MM.1S (cell line): ENCODE measurements around the gene CACNG4.

Experiments used
- DNase-seq: peaks from one replicate; pipeline ENCODE4 v3.0.0-alpha.2; 2015
- H2AFZ ChIP-seq: fragments of 300-600 bp; sonication (generic); 2 replicates; pipeline ENCODE4 v1.6.0; 2016; ENCODE audit warnings: antibody characterized with exemption, low read length
- H3F3A ChIP-seq: fragments of 300-600 bp; sonication (generic); 2 replicates; pipeline ENCODE4 v1.6.1; 2016; ENCODE audit warnings: mild to moderate bottlenecking, antibody characterized with exemption, low read length, moderate library complexity, mixed read lengths; ENCODE audit not compliant: insufficient read depth
- H3K27ac ChIP-seq: fragments of 300-600 bp; sonication (generic); 2 replicates; pipeline ENCODE4 v1.5.1; 2016; ENCODE audit warnings: mild to moderate bottlenecking, low read length
- H3K27me3 ChIP-seq: fragments of 300-600 bp; sonication (generic); replicated peaks from 2 replicates; pipeline ENCODE4 v1.6.0; 2016; ENCODE audit warnings: low read length; ENCODE audit not compliant: insufficient read depth
- H3K36me3 ChIP-seq: fragments of 300-600 bp; sonication (generic); replicated peaks from 2 replicates; pipeline ENCODE4 v1.6.1; 2016; ENCODE audit warnings: mild to moderate bottlenecking, low read length, mixed read lengths; ENCODE audit not compliant: insufficient read depth
- H3K4me1 ChIP-seq: fragments of 300-600 bp; sonication (generic); 2 replicates; pipeline ENCODE4 v1.6.1; 2016; ENCODE audit warnings: low read length, mixed read lengths
- H3K4me2 ChIP-seq: fragments of 300-600 bp; sonication (generic); 2 replicates; pipeline ENCODE4 v1.6.0; 2016; ENCODE audit warnings: low read depth, low read length
- H3K4me3 ChIP-seq: fragments of 300-600 bp; sonication (generic); 2 replicates; pipeline ENCODE4 v1.5.1; 2016; ENCODE audit warnings: low read length, mixed read lengths
- H3K79me2 ChIP-seq: fragments of 300-600 bp; sonication (generic); 2 replicates; pipeline ENCODE4 v1.6.1; 2016; ENCODE audit warnings: mixed run types, low read length, mixed read lengths
- H3K9ac ChIP-seq: fragments of 300-600 bp; sonication (generic); 2 replicates; pipeline ENCODE4 v1.6.1; 2016; ENCODE audit warnings: low read length, mixed read lengths
- H3K9me2 ChIP-seq: fragments of 300-600 bp; sonication (generic); replicated peaks from 2 replicates; pipeline ENCODE4 v1.6.1; 2016; ENCODE audit warnings: mild to moderate bottlenecking, low read length, mixed read lengths; ENCODE audit not compliant: insufficient read depth
- H3K9me3 ChIP-seq: fragments of 300-600 bp; sonication (generic); replicated peaks from 2 replicates; pipeline ENCODE4 v1.6.1; 2016; ENCODE audit warnings: mild to moderate bottlenecking, low read length, mixed read lengths; ENCODE audit not compliant: insufficient read depth
- H4K20me1 ChIP-seq: fragments of 300-600 bp; sonication (generic); 2 replicates; pipeline ENCODE4 v1.6.1; 2016; ENCODE audit warnings: mild to moderate bottlenecking, low read length, moderate library complexity, mixed read lengths; ENCODE audit not compliant: insufficient read depth
- EZH2 ChIP-seq: fragments of 300-600 bp; sonication (generic); optimal IDR thresholded peaks from 2 replicates; pipeline ENCODE3; 2017; ENCODE audit warnings: low read depth, mild to moderate bottlenecking, antibody characterized with exemption, low read length, mixed read lengths
- EZH2phosphoT487 ChIP-seq: fragments of 300-600 bp; sonication (generic); IDR thresholded peaks from 2 replicates; pipeline ENCODE4 v1.6.1; 2018; ENCODE audit warnings: antibody characterized with exemption, low read length
- TF ChIP-seq, protein P1 (sequence below): fragments of 300-600 bp; sonication (generic); IDR thresholded peaks from 2 replicates; pipeline ENCODE4 v1.5.1; 2016; ENCODE audit warnings: antibody characterized with exemption, low read length, mixed read lengths

CACNG4 gene

DNA sequence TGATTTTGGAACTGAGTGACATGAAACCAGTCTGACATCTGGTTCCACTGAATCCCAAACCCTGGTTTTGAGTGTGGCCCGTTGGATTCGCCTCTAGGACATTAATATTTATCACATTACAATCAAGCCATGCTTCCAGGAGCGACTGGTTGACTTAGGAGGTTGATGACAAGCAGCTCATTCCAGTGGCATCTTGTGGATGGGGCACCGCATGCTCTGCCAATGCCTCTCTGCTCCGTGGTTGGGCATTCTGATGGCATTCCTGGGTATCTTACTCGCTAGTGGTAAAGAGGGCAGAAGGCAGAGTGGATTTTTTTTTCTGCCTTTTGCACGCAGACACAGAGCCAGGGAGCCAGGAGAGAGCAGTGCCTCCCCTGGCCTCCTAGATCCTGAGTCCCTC, 31.4 kb downstream of the CACNG4 start:
- H3K36me3 ChIP-seq = no peaks in the 10 kb centered on the region
- no peak overlapping the region for H2AFZ ChIP-seq
- H4K20me1 ChIP-seq = no peaks in the 10 kb centered on the region
- no peak overlapping the region for H3K4me3 ChIP-seq
- no peak overlapping the region for H3K4me2 ChIP-seq
- H3K9ac ChIP-seq = no peak overlapping the region
- no peaks in the 10 kb centered on the region for H3K4me1 ChIP-seq
- H3K9me3 ChIP-seq = no peaks in the 10 kb centered on the region
- no peaks in the 10 kb centered on the region for H3F3A ChIP-seq
- no peaks in the 10 kb centered on the region for H3K9me2 ChIP-seq
- no peaks in the 10 kb centered on the region for H3K79me2 ChIP-seq
- TF ChIP-seq, protein P1, sequence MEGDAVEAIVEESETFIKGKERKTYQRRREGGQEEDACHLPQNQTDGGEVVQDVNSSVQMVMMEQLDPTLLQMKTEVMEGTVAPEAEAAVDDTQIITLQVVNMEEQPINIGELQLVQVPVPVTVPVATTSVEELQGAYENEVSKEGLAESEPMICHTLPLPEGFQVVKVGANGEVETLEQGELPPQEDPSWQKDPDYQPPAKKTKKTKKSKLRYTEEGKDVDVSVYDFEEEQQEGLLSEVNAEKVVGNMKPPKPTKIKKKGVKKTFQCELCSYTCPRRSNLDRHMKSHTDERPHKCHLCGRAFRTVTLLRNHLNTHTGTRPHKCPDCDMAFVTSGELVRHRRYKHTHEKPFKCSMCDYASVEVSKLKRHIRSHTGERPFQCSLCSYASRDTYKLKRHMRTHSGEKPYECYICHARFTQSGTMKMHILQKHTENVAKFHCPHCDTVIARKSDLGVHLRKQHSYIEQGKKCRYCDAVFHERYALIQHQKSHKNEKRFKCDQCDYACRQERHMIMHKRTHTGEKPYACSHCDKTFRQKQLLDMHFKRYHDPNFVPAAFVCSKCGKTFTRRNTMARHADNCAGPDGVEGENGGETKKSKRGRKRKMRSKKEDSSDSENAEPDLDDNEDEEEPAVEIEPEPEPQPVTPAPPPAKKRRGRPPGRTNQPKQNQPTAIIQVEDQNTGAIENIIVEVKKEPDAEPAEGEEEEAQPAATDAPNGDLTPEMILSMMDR = no peak
- no peak for TF ChIP-seq EZH2
- TF ChIP-seq EZH2phosphoT487 = no peak
- H3K27ac ChIP-seq = no peak overlapping the region
- no peak for DNase-seq
- H3K27me3 ChIP-seq = 0 out of 2 replicates have a peak, but pooled peaks cover 6% of the 10 kb centered on the region

DNA sequence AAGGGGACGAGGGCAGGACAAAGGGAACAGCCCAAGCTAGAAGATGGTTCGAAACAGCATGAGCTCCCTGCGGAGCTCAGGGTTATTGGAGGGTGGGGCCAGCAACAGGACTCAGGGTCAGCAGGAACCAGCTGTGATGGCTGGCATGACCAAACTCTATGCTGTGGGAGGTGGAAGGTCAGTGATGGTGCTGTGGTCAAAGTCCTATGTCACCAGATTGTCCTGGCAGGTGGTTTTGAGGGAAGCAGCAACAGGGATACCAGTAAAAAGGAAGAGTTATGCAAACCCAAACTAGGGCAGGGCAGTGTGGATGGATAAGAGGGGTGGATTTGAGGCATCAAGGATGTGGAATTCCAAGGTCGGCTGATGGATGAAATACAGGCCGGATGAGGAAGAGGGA, 32.4 kb downstream of the CACNG4 start:
- Histone ChIP-seq H2AFZ (no peak overlapping the region), H3K79me2 (no peaks in the 10 kb centered on the region), H3K4me3 (no peak overlapping the region), H3K9me2 (no peaks in the 10 kb centered on the region), H3F3A (no peaks in the 10 kb centered on the region), H3K27ac (no peak overlapping the region), H3K9ac (no peak overlapping the region), H3K4me2 (no peak overlapping the region), H3K27me3 (0 out of 2 replicates have a peak, but pooled peaks cover 6% of the 10 kb centered on the region), H4K20me1 (no peaks in the 10 kb centered on the region), H3K36me3 (no peaks in the 10 kb centered on the region), H3K4me1 (no peaks in the 10 kb centered on the region), H3K9me3 (no peaks in the 10 kb centered on the region)
- TF ChIP-seq, protein P1 = no peak
- TF ChIP-seq EZH2phosphoT487 = no peak
- TF ChIP-seq EZH2 = no peak
- no peak for DNase-seq

DNA sequence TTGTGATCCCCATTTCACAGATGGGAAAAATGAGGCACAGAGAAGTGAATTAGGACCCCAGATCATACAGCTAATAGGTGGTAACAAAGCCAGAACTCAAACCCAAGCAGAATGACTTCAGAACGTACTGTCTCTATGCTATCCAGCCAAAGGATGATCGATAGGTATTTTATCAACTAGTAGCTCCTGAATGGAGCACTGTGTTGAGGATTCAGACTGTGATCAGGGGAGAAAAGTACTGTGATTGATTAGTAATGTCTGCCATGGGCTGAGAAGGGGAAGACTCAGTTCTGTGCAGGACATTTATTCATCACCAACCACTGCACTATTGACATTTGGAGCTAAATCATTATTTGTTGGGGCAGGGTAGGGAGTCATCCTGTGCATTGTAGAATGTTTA, 38.7 kb downstream of the CACNG4 start:
- TF ChIP-seq, protein P1 = no peak
- no peak for TF ChIP-seq EZH2phosphoT487
- H3K4me3 ChIP-seq = no peak overlapping the region
- DNase-seq = no peak
- H3K27me3 ChIP-seq = peaks cover 7% of the 10 kb centered on the region
- no peak overlapping the region for H2AFZ ChIP-seq
- no peak overlapping the region for H3K9ac ChIP-seq
- H3F3A ChIP-seq = no peaks in the 10 kb centered on the region
- no peaks in the 10 kb centered on the region for H3K36me3 ChIP-seq
- H3K9me3 ChIP-seq = no peaks in the 10 kb centered on the region
- H3K4me2 ChIP-seq = no peak overlapping the region
- no peaks in the 10 kb centered on the region for H3K9me2 ChIP-seq
- no peak overlapping the region for H3K27ac ChIP-seq
- H4K20me1 ChIP-seq = no peaks in the 10 kb centered on the region
- H3K4me1 ChIP-seq = no peaks in the 10 kb centered on the region
- H3K79me2 ChIP-seq = no peaks in the 10 kb centered on the region
